H1 (cell line): ENCODE measurements around the gene DHDDS. TPM values are rescaled to one million over a fixed set of nuclear protein-coding genes. Genes with fewer than 3 reads are reported as not detected.

Experiments used
- CTCF ChIA-PET: fragments of 300-600 bp; sonication (Branson Sonifier 250); formaldehyde crosslinking; loops from one replicate; lab custom pipeline; 2021; ENCODE audit not compliant: partially characterized antibody; lab: Charles Lee
- POLR2A ChIA-PET: fragments of 300-600 bp; sonication (Branson Sonifier 250); formaldehyde crosslinking; loops from one replicate; lab custom pipeline; 2021; ENCODE audit warnings: inconsistent platforms; ENCODE audit not compliant: partially characterized antibody; lab: Charles Lee
- DNase-seq, 2 experiments: peaks; one replicate each; pipeline versions ENCODE4 v3.0.0 to v3.0.0-alpha.2; 2010 to 2022; ENCODE audit warnings: low spot score in 2 of 2, low read depth in 1 of 2, mixed read lengths in 1 of 2
- FAIRE-seq: peaks from 2 replicates; lab custom pipeline; 2011; peaks lifted over from hg19 to GRCh38; lab: Jason Lieb, UNC
- H2AFZ ChIP-seq: 2 replicates; pipeline ENCODE4 v1.8.1; 2012; ENCODE audit warnings: low read length, inconsistent platforms
- H2AK5ac ChIP-seq: 2 replicates; pipeline ENCODE4 v1.6.1; 2013; ENCODE audit warnings: low read depth, low read length
- H2BK120ac ChIP-seq: replicated peaks from 2 replicates; pipeline ENCODE3; 2013; ENCODE audit warnings: low read depth, low read length, inconsistent platforms
- H2BK12ac ChIP-seq: 2 replicates; pipeline ENCODE4 v1.6.1; 2013; ENCODE audit warnings: low read depth, low read length
- H2BK15ac ChIP-seq: 2 replicates; pipeline ENCODE4 v1.6.1; 2013; ENCODE audit warnings: low read length
- H2BK20ac ChIP-seq: 2 replicates; pipeline ENCODE4 v1.6.1; 2013; ENCODE audit warnings: low read length
- H2BK5ac ChIP-seq: 2 replicates; pipeline ENCODE4 v1.6.1; 2013; ENCODE audit warnings: low read depth, low read length
- H3K14ac ChIP-seq: 2 replicates; pipeline ENCODE4 v1.6.1; 2013; ENCODE audit warnings: inconsistent platforms; ENCODE audit not compliant: insufficient read length
- H3K18ac ChIP-seq: 2 replicates; pipeline ENCODE4 v1.6.1; 2013; ENCODE audit warnings: low read length; ENCODE audit errors: extremely low read depth
- H3K23ac ChIP-seq: 2 replicates; pipeline ENCODE4 v1.6.1; 2013; ENCODE audit warnings: inconsistent platforms; ENCODE audit not compliant: insufficient read length
- H3K23me2 ChIP-seq: 2 replicates; pipeline ENCODE4 v1.6.1; 2013; ENCODE audit warnings: low read depth, low read length
- H3K27ac ChIP-seq: 2 replicates; pipeline ENCODE4 v1.6.1; 2011; ENCODE audit warnings: low read depth, low read length, inconsistent platforms
- H3K27me3 ChIP-seq, 4 experiments: replicated peaks in 1 of 4; 1 replicate in 1 of 4; 2 replicates in 3 of 4; pipeline versions ENCODE4 v1.6.1 to v1.8.1; 2011 to 2013; ENCODE audit warnings: low read length in 3 of 4, mild to moderate bottlenecking in 3 of 4, inconsistent platforms in 2 of 4, mixed read lengths in 2 of 4, moderate library complexity in 1 of 4; ENCODE audit not compliant: control insufficient read depth in 3 of 4, insufficient read depth in 3 of 4; ENCODE audit errors: extremely low read depth in 1 of 4
- H3K36me3 ChIP-seq, 4 experiments: 2 replicates each; pipeline versions ENCODE4 v1.6.1 to v1.8.1; 2011 to 2013; ENCODE audit warnings: mild to moderate bottlenecking in 4 of 4, low read length in 3 of 4, moderate library complexity in 2 of 4, control low read depth in 1 of 4, inconsistent platforms in 1 of 4; ENCODE audit not compliant: insufficient read depth in 4 of 4, control insufficient read depth in 2 of 4
- H3K4ac ChIP-seq: replicated peaks from 2 replicates; pipeline ENCODE3; 2013; ENCODE audit warnings: low read length, low read depth, mixed read lengths, inconsistent platforms; ENCODE audit not compliant: insufficient read length
- H3K4me1 ChIP-seq, 4 experiments: replicated peaks in 1 of 4; 1 replicate in 1 of 4; 2 replicates in 3 of 4; pipeline versions ENCODE4 v1.6.1 to v1.8.1; 2011 to 2013; ENCODE audit warnings: low read length in 3 of 4, inconsistent platforms in 2 of 4, mixed read lengths in 1 of 4; ENCODE audit not compliant: insufficient read depth in 4 of 4, control insufficient read depth in 3 of 4
- H3K4me2 ChIP-seq, 2 experiments: 2 replicates each; pipeline versions ENCODE4 v1.6.1 to v1.8.1; 2011 to 2013; ENCODE audit warnings: low read depth in 2 of 2, low read length in 2 of 2, control low read depth in 1 of 2, inconsistent platforms in 1 of 2, mild to moderate bottlenecking in 1 of 2; ENCODE audit not compliant: insufficient read depth in 1 of 2
- H3K4me3 ChIP-seq, 4 experiments: fragments of 200-600, 300-600 bp in 1 of 4; sonication (generic), shearing (Covaris generic), sonication (Bioruptor Twin) in 1 of 4; 2 replicates each; pipeline versions ENCODE4 v1.5.1 to v1.8.1; 2011 to 2016; ENCODE audit warnings: low read length in 4 of 4, low read depth in 3 of 4, control low read depth in 2 of 4, inconsistent platforms in 2 of 4, mild to moderate bottlenecking in 2 of 4, mixed read lengths in 1 of 4, moderate library complexity in 1 of 4; ENCODE audit not compliant: insufficient read depth in 2 of 4; ENCODE audit errors: extremely low read depth in 1 of 4
- H3K56ac ChIP-seq: replicated peaks from 2 replicates; pipeline ENCODE3; 2013; ENCODE audit warnings: low read depth, mild to moderate bottlenecking, mixed read lengths, low read length, inconsistent platforms; ENCODE audit not compliant: insufficient read length
- H3K79me1 ChIP-seq: 2 replicates; pipeline ENCODE4 v1.6.1; 2013; ENCODE audit warnings: low read depth, low read length, control low read depth
- H3K79me2 ChIP-seq, 2 experiments: 2 replicates each; pipeline versions ENCODE4 v1.6.1 to v1.8.1; 2012 to 2013; ENCODE audit warnings: low read length in 2 of 2, mild to moderate bottlenecking in 2 of 2, inconsistent platforms in 1 of 2; ENCODE audit not compliant: insufficient read depth in 2 of 2, control insufficient read depth in 1 of 2
- H3K9ac ChIP-seq, 4 experiments: replicated peaks in 1 of 4; 1 replicate in 1 of 4; 2 replicates in 3 of 4; pipeline versions ENCODE4 v1.6.1 to v1.8.1; 2011 to 2013; ENCODE audit warnings: low read depth in 3 of 4, low read length in 3 of 4, control low read depth in 2 of 4, mild to moderate bottlenecking in 2 of 4, moderate library complexity in 2 of 4, inconsistent platforms in 1 of 4; ENCODE audit errors: extremely low read depth in 1 of 4
- H3K9me3 ChIP-seq, 2 experiments: 2 replicates each; pipeline versions ENCODE4 v1.6.1 to v1.8.1; 2012 to 2013; ENCODE audit warnings: mild to moderate bottlenecking in 2 of 2, moderate library complexity in 2 of 2, control low read depth in 1 of 2, inconsistent platforms in 1 of 2, low read depth in 1 of 2, low read length in 1 of 2, mixed read lengths in 1 of 2; ENCODE audit not compliant: insufficient read depth in 2 of 2
- H4K20me1 ChIP-seq, 2 experiments: replicated peaks in 1 of 2; 2 replicates each; pipeline versions ENCODE3 to v1.8.1; 2011 to 2013; ENCODE audit warnings: inconsistent platforms in 2 of 2, low read length in 2 of 2, mild to moderate bottlenecking in 1 of 2; ENCODE audit not compliant: insufficient read depth in 2 of 2, control insufficient read depth in 1 of 2
- H4K5ac ChIP-seq: 2 replicates; pipeline ENCODE4 v1.6.1; 2013; ENCODE audit warnings: low read length, low read depth, mixed read lengths, inconsistent platforms; ENCODE audit not compliant: insufficient read length
- H4K8ac ChIP-seq: 2 replicates; pipeline ENCODE4 v1.8.0; 2013; ENCODE audit warnings: mild to moderate bottlenecking, moderate library complexity, low read length, inconsistent platforms; ENCODE audit not compliant: insufficient read depth; ENCODE audit errors: extremely low read depth
- H4K91ac ChIP-seq: replicated peaks from 2 replicates; pipeline ENCODE3; 2013; ENCODE audit warnings: low read length, mixed read lengths, inconsistent platforms; ENCODE audit not compliant: insufficient read length
- ASH2L ChIP-seq: fragments of 200-600, 300-600 bp; sonication (generic); IDR thresholded peaks from one replicate; pipeline ENCODE4 v1.7.1; 2017; ENCODE audit warnings: low read length
- JUND ChIP-seq: IDR thresholded peaks from 2 replicates; pipeline ENCODE4 v1.6.1; 2011; ENCODE audit warnings: mild to moderate bottlenecking, improper control_type of control experiment, low read length
- POU5F1 ChIP-seq: IDR thresholded peaks from 2 replicates; pipeline ENCODE4 v1.6.1; 2011; ENCODE audit warnings: low read depth, mild to moderate bottlenecking, low read length, moderate library complexity
- SP1 ChIP-seq: IDR thresholded peaks from 2 replicates; pipeline ENCODE4 v1.6.1; 2011; ENCODE audit warnings: low read depth, low read length
- TAF7 ChIP-seq: optimal IDR thresholded peaks from 2 replicates; pipeline ENCODE3; 2011; ENCODE audit warnings: low read depth, mild to moderate bottlenecking, inconsistent platforms, low read length, moderate library complexity, borderline replicate concordance
- ZNF274 ChIP-seq: IDR thresholded peaks from 2 replicates; pipeline ENCODE4 v1.7.0; 2012; ENCODE audit warnings: low read length, borderline replicate concordance; ENCODE audit errors: extremely low read depth
- WGBS, 2 experiments: shearing (Covaris generic) in 1 of 2; methylation state at CpG; one replicate each; pipeline versions ENCODE4 v1.1.6 to v1.1.7; 2013 to 2015; ENCODE audit warnings: low lambda C conversion rate in 2 of 2, mixed read lengths in 2 of 2, inconsistent platforms in 1 of 2, low coverage in 1 of 2, missing lambda C conversion rate in 1 of 2; ENCODE audit not compliant: insufficient replicate concordance in 2 of 2, insufficient coverage in 1 of 2, insufficient read length in 1 of 2; ENCODE audit errors: extremely low coverage in 1 of 2, missing lambda C conversion rate in 1 of 2; 5-methylcytosine and 5-hydroxymethylcytosine counted together
- long read RNA-seq, 2 experiments: library from RNA in 1 of 2; library from capped mRNA in 1 of 2; stranded (forward); transcript quantifications; one replicate each; pipeline ENCODE4 v2.0.0, GENCODE V29; 2021; ENCODE audit warnings: inconsistent platforms in 1 of 2
- polyA minus RNA-seq, 3 experiments: library from RNA; depleted of rRNA, polyadenylated mRNA; stranded (reverse); fragments of >200 nt; gene quantifications; 1 replicate in 2 of 3; 2 replicates in 1 of 3; pipeline ENCODE4 v1.2.3, GENCODE V29; 2011
- polyA plus RNA-seq, 7 experiments: library from polyadenylated mRNA; depleted of rRNA in 3 of 7; stranded (reverse) in 5 of 7; unstranded in 2 of 7; fragments of >200 nt in 5 of 7; fragments of 200-250 nt in 2 of 7; gene quantifications; 1 replicate in 5 of 7; 2 replicates in 1 of 7; 4 replicates in 1 of 7; pipeline versions ENCODE4 v1.2.1 to v1.2.3, GENCODE V29; 2011 to 2013; ENCODE audit warnings: missing spikeins in 2 of 7, mixed read lengths in 2 of 7
- total RNA-seq: library from RNA; stranded (reverse); fragmentation: NEBNext Ultra II Directional; extraction: Animal tissue kit (Norgen Biotek cat#: 25700); gene quantifications from 2 replicates; pipeline ENCODE4 v1.2.1, GENCODE V29; 2021
- TF ChIP-seq, protein P1 (sequence below): IDR thresholded peaks from 2 replicates; pipeline ENCODE4 v1.6.1; 2012; ENCODE audit warnings: inconsistent platforms

The DHDDS gene, protein sequence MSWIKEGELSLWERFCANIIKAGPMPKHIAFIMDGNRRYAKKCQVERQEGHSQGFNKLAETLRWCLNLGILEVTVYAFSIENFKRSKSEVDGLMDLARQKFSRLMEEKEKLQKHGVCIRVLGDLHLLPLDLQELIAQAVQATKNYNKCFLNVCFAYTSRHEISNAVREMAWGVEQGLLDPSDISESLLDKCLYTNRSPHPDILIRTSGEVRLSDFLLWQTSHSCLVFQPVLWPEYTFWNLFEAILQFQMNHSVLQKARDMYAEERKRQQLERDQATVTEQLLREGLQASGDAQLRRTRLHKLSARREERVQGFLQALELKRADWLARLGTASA
- total RNA-seq: 44.6 and 48.0 TPM in 2 replicates
- 28.3 and 30.1 TPM in 2 replicates for polyA plus RNA-seq (2011; rRNA removed)
- polyA plus RNA-seq (2011; cell fraction: cytosol; rRNA removed): 43.4 TPM
- polyA plus RNA-seq (2011; cell fraction: nucleus; rRNA removed): 34.7 TPM
- 42.6 to 51.6 TPM (median 44.8 TPM) in 4 replicates for polyA plus RNA-seq (2012, experiment 1 of 2)
- polyA plus RNA-seq (2012, experiment 2 of 2): 37.7 TPM
- 24.3 TPM for polyA plus RNA-seq (2013, experiment 1 of 2)
- polyA plus RNA-seq (2013, experiment 2 of 2): 21.4 TPM
- polyA minus RNA-seq (2011; rRNA and poly(A)+ RNA removed): 56.8 TPM in 2 replicates
- polyA minus RNA-seq (2011; cell fraction: cytosol; rRNA and poly(A)+ RNA removed): 23.6 TPM
- 56.6 TPM for polyA minus RNA-seq (2011; cell fraction: nucleus; rRNA and poly(A)+ RNA removed)
- long read RNA-seq, experiment 1, partial matches to known transcripts: 8 of 30 reads
- long read RNA-seq, experiment 1, other reads (novel, unspliced or antisense): 20 of 30 reads
- long read RNA-seq, experiment 2, partial matches to known transcripts: 2 of 20 reads
- long read RNA-seq, experiment 2, other reads (novel, unspliced or antisense): 10 of 20 reads

DNA sequence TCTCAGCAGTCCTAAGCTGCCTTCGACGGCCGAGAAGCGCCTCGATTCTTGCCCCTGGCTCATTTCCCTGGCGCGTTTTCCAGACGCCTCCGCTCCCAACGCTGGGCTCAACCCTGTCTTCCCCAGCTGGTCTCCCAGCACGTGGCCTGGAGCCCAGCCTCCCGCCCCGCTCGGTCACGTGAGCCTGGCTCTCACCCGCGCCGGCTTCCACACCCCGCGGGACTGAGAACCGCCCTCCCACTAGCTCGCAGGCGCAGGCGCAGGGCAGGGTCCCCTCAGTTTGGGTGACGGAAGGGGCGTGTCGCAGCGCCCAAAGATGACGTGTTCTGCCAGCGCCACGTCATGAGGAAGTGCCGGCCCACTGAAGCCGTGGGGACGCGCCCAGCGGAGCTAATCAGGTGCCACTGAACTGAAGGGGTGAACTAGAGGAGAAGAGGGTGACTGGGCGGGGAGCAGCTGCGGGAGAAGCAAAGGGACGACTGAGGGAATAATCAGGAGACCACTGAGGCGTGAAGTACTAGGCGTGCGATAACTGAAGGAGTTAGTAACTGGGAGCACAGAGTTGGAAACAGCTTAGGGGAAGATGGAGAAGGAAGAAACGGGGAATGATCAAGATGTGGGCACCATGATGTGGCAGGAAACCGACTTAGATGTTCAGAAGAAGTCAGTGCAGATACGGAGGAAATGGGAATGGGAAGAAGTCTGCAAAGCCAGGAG is at the start of gene DHDDS:
DHDDS (plus strand) TSS at position 343 of the 717 bp plus-strand sequence. CDS start 625 bp downstream, outside the sequence.
- Histone ChIP-seq H4K5ac (peak within 1 kb of the TSS; percentile 48), H2BK120ac (no peak within 1 kb of the TSS), H3K79me1 (peaks cover 7% of the 10 kb centered on the region), H3K9me3 (no peaks in the 10 kb centered on the region), H4K8ac (peak within 1 kb of the TSS; percentile 30; the same call in 1 of the 2 replicates), H3K27me3 (no peaks in the 10 kb centered on the region), H2AK5ac (no peak within 1 kb of the TSS), H2BK20ac (no peak within 1 kb of the TSS), H3K9ac (peak within 1 kb of the TSS; percentile 50 to 89 (median 68)), H2BK15ac (no peak within 1 kb of the TSS), H4K91ac (peak within 1 kb of the TSS; percentile 25), H3K14ac (no peak within 1 kb of the TSS), H3K23me2 (peaks cover 11% of the 10 kb centered on the region), H4K20me1 (peaks cover 0 to 2% of the 10 kb centered on the region in 2 experiments), H2BK5ac (peak within 1 kb of the TSS; percentile 74), H3K4me1 (peaks cover 2 to 8% (median 5%) of the 10 kb centered on the region in 4 experiments; a peak in 6 of 7 replicates), H3K36me3 (peaks cover 12 to 31% (median 16%) of the 10 kb centered on the region in 4 experiments), H3K4ac (peak within 1 kb of the TSS; percentile 40), H3K4me2 (peak within 1 kb of the TSS; percentile 80 to 81), H3K23ac (no peak within 1 kb of the TSS), H2AFZ (peak within 1 kb of the TSS; percentile 51; the same call in 1 of the 2 replicates), H3K18ac (peak within 1 kb of the TSS; percentile 48; the same call in 1 of the 2 replicates), H3K4me3 (peak within 1 kb of the TSS; percentile 62 to 86 (median 83)), H3K56ac (peak within 1 kb of the TSS; percentile 32), H3K27ac (peak within 1 kb of the TSS; percentile 53), H3K79me2 (peaks cover 0 to 16% of the 10 kb centered on the region in 2 experiments; a peak in 2 of 4 replicates), H2BK12ac (peak within 1 kb of the TSS; percentile 32)
- WGBS, 2 experiments: 1% methylated on average over 37 of the region's 45 CpGs; no CpG with 5 or more reads in 1 of the 2 experiments
- no peak for FAIRE-seq
- POLR2A ChIA-PET: interaction anchor here (0.8 to 11.5 kb wide), 17 partner anchors 10 to 97 kb away, joined by 3 to 175 read pairs (median 5); partner anchors contain the start of genes HMGN2, LIN28A and RPS6KA1
- CTCF ChIA-PET: interaction anchor here (0.6 to 1.8 kb wide), 6 partner anchors 10 to 148 kb away, joined by 3 to 7 read pairs (median 3); partner anchors contain the start of gene LIN28A
- peak; percentile 95 to 99 for DNase-seq
- no peak for TF ChIP-seq TAF7
- TF ChIP-seq POU5F1: no peak
- TF ChIP-seq JUND: peak; percentile 40; the same call in 1 of the 2 replicates
- peak; percentile 88 for TF ChIP-seq SP1
- peak; percentile 94 for TF ChIP-seq ASH2L
- TF ChIP-seq, protein P1, sequence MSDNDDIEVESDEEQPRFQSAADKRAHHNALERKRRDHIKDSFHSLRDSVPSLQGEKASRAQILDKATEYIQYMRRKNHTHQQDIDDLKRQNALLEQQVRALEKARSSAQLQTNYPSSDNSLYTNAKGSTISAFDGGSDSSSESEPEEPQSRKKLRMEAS: peak; percentile 100
- no peak for TF ChIP-seq ZNF274
